HCT116 (cell line): Measurements from ENCODE around the gene MAGOHB.

Source experiments
- CBX3 ChIP-seq: IDR thresholded peaks from 2 replicates; pipeline ENCODE4 v1.6.1; 2012; ENCODE audit warnings: low read depth
- CEBPB ChIP-seq: IDR thresholded peaks from 2 replicates; pipeline ENCODE4 v1.6.1; 2012; ENCODE audit warnings: low read depth
- CTCF ChIP-seq, 3 experiments: fragments of 200-600 bp in 1 of 3; sonication (generic) in 1 of 3; IDR thresholded peaks in 2 of 3; conservative IDR thresholded peaks in 1 of 3; 2 replicates each; pipeline ENCODE4 v1.5.1; 2012 to 2017; ENCODE audit warnings: low read depth in 2 of 3, low read length in 2 of 3, antibody characterized with exemption in 1 of 3, borderline replicate concordance in 1 of 3, control low read depth in 1 of 3, mild to moderate bottlenecking in 1 of 3, mixed read lengths in 1 of 3, mixed run types in 1 of 3, moderate library complexity in 1 of 3; ENCODE audit not compliant: insufficient read depth in 1 of 3
- EZH2 ChIP-seq: fragments of 200-600 bp; sonication (generic); IDR thresholded peaks from 2 replicates; pipeline ENCODE4 v1.6.1; 2017; ENCODE audit warnings: antibody characterized with exemption, mixed run types
- FOSL1 ChIP-seq: IDR thresholded peaks from 2 replicates; pipeline ENCODE4 v1.6.1; 2012; ENCODE audit warnings: low read depth
- JUND ChIP-seq: IDR thresholded peaks from 2 replicates; pipeline ENCODE4 v1.6.1; 2012
- MAX ChIP-seq: IDR thresholded peaks from 2 replicates; pipeline ENCODE4 v1.6.1; 2012
- POLR2A ChIP-seq: IDR thresholded peaks from 2 replicates; pipeline ENCODE4 v1.7.0; 2011; ENCODE audit warnings: borderline replicate concordance; ENCODE audit not compliant: insufficient read depth, insufficient read length; ENCODE audit errors: extremely low read depth
- POLR2AphosphoS5 ChIP-seq: IDR thresholded peaks from 2 replicates; pipeline ENCODE4 v1.6.1; 2011; ENCODE audit warnings: mild to moderate bottlenecking, low read depth, low read length, moderate library complexity
- RAD21 ChIP-seq: IDR thresholded peaks from 2 replicates; pipeline ENCODE4 v1.6.1; 2012; ENCODE audit warnings: low read depth, mild to moderate bottlenecking
- SIN3A ChIP-seq: IDR thresholded peaks from 2 replicates; pipeline ENCODE4 v1.6.1; 2012; ENCODE audit warnings: low read depth
- YY1 ChIP-seq: IDR thresholded peaks from 2 replicates; pipeline ENCODE4 v1.6.1; 2011; ENCODE audit warnings: low read length, low read depth, moderate library complexity, mild to moderate bottlenecking; ENCODE audit not compliant: insufficient replicate concordance; ENCODE audit errors: extremely low read depth
- ZFX ChIP-seq: fragments of 450-650 bp; IDR thresholded peaks from 2 replicates; pipeline ENCODE4 v1.6.1; 2017

- TF ChIP-seq CTCF (IDR thresholded peaks at IDR 0.05 in 2 of 3, conservative IDR thresholded peaks at IDR 0.05 in 1 of 3; ENCODE audit: borderline replicate concordance in 1 of 3, insufficient read depth in 1 of 3, low read depth in 2 of 3, low read length in 2 of 3) (no peak), MAX (no peak), FOSL1 (no peak), JUND (no peak), EZH2 (no peak), ZFX (no peak), CBX3 (no peak), POLR2A (no peak), CEBPB (no peak), RAD21 (no peak), YY1 (no peak), SIN3A (no peak), POLR2AphosphoS5 (no peak)
Observed at GRCh38 chr12:10574307-10574706, 39.1 kb downstream of the MAGOHB start.
